GM19023 (cell line): ENCODE results near the gene LTA.
"Not testable (repeated sequence)": the region's sequence is repeated elsewhere in the genome, so short reads cannot be mapped to it uniquely, and the experiment has no call there.

Experiments used
- ATAC-seq: cut with Tn5 transposase; IDR thresholded peaks from one replicate; pipeline ENCODE4 v1.9.1; 2021; ENCODE audit warnings: mild to moderate bottlenecking, moderate library complexity; ENCODE audit not compliant: unreplicated experiment

The LTA gene

GRCh38 chr6:31586008-31586407, 13.9 kb downstream of the LTA start, which contains the start of gene LST1:
TSS of gene LST1 (plus strand) at chr6:31586277. CDS start at chr6:31587300, 1,023 bp downstream.
- no peak for ATAC-seq

DNA sequence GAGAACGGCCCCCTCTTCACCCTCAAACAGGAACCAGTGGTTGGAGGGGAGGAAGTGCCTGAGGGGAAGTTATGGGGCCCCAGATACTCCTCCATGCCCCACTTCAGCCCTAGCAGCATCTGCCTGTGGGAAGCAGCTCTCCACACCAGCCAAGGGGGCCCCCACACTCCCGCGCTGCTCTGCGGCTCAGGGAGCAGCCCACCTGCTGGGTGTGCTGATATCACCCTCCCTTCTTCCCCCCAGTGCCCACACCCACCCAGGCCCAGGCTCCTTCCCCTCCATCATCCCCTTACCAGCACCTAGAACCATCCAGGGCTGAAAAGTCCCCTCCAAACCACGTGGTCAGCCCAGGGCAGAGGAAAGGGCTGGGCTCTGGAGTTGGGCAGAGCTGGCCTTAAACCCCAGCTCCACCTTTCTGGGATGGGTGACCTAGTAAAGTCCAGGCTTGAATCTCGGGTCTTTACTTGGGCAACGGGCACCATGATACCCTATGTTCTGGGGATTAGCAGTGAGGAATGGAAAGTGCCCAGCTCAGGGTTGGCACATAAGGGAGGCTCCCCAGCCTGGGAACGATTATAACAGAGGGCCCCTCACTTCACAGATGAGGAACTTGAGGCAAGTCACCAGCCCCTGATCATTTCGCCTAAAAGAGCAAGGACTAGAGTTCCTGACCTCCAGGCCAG, 14.7 kb downstream of the LTA start:
- no peak for ATAC-seq

DNA sequence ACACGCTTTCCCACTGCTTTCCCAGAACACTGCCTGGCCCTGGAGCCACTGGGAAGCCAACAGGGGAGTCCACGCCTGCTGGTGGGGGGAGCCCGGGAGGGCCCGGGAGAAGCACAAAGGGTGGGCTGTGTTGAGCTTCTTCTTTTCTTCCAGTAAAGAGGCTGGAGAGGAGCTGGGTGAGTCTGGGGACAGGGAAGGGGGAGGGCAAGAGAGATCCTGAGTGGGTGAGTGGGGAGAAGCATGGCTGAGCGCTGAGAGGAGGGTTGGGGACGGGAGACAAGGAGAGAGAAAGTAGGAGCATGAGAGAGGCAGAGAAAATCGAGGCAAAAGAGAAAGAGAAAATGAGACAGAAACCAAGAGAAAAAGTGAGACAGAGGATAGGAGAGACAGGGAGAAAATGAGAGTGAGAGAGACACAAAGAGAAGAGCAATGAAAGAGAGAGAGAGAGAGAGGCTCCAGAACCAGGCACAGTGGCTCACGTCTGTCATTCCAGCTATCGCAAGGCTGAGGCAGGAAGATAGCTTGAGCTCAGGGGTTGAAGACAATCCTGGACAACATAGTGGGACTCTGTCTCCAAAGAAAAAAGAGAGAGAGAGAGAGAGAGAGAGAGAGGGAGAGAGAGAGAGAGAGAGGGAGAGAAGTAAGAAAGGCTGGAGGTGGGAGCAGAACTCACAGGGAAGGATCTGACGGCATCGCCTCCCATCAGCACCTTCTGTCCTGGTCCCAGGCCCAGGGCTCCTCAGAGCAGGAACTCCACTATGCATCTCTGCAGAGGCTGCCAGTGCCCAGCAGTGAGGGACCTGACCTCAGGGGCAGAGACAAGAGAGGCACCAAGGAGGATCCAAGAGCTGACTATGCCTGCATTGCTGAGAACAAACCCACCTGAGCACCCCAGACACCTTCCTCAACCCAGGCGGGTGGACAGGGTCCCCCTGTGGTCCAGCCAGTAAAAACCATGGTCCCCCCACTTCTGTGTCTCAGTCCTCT, 16.0 kb downstream of the LTA start:
- no peak for ATAC-seq

DNA sequence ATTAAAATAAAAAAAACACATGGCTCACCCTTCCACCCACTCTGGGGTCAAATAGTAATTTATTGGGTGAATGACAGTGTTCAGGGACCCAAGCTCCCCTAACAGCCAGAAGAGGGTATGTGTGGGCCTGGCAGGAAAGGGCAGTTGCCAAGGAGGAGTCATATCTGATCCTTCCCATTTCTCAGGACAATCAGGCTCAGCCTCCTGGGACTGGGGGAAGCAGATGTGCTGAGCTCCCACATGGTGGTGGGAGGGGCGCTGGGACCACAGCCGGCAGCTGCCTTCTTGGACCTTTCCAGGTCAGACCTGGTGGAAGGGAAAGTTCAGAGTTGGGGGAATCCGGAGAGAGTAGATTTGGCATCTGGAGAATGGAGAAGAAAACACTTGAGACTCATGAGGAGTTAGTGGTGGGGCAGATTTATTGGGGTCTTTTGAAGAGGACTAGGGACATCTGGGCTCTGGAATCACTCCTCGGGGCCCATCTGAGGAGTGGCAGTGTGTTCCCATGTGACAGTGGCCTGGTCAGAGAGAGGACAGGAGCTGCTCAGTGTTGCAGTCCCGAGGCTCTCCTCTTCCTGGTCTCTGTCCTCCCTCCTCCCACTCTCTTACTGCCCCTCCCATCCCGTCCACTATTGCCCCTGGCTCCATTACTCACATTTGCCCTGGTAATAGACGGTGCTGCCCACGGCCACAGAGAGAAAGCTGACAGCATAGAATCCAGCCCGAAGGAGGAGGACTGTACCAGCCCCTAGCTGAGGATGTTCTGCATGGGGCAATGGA, 17.0 kb downstream of the LTA start:
- ATAC-seq, result no peak

GRCh38 chr6:31590691-31591090, 18.6 kb downstream of the LTA start:
- not testable (repeated sequence) for ATAC-seq

DNA sequence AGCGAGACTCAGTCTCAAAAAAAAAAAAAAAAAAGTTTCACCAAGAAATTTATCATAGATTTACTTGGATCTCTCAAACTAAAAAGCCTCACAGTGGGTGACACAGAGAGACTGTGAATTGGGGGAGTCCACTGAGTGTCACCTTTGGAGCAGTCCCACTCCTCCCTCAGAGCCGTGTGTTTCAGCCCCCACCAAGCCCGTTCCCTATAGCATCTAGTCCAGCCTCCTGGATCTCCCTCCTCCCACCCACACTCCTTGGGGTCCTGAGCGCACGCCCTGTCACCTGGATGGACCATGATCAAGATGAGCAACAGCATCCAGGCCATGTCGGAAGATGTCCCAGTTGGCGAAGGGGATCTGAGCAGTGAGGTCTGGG, 20.3 kb downstream of the LTA start:
- no peak for ATAC-seq

- no peak for ATAC-seq
Measured at GRCh38 chr6:31597006-31597405, 24.9 kb downstream of the LTA start.

DNA sequence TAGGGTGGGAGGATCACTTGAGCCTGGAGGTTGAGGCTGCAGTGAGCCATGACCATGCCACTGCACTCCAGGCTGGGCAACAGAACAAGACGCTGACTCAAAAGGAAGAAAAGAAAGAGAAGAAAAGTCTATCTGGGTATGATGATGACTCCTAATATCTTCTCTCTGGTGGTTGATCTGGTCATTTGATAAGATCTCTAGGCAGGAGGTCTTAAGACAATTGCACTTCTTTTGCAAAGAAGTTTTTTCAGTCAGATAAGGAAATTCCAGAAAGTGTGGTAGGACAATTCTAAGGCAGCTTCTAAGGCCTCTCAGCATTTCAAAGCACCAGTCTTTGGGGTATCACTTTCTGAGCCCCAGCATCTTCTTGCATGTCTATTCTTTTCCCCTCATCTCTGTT, 35.2 kb downstream of the LTA start:
- no peak for ATAC-seq

- ATAC-seq, result no peak
Measured at GRCh38 chr6:31609519-31610406, 37.7 kb downstream of the LTA start.

GRCh38 chr6:31610968-31611367, 38.9 kb downstream of the LTA start:
- no peak for ATAC-seq

- no peak for ATAC-seq
Measured at GRCh38 chr6:31614075-31614619, 42.1 kb downstream of the LTA start.

DNA sequence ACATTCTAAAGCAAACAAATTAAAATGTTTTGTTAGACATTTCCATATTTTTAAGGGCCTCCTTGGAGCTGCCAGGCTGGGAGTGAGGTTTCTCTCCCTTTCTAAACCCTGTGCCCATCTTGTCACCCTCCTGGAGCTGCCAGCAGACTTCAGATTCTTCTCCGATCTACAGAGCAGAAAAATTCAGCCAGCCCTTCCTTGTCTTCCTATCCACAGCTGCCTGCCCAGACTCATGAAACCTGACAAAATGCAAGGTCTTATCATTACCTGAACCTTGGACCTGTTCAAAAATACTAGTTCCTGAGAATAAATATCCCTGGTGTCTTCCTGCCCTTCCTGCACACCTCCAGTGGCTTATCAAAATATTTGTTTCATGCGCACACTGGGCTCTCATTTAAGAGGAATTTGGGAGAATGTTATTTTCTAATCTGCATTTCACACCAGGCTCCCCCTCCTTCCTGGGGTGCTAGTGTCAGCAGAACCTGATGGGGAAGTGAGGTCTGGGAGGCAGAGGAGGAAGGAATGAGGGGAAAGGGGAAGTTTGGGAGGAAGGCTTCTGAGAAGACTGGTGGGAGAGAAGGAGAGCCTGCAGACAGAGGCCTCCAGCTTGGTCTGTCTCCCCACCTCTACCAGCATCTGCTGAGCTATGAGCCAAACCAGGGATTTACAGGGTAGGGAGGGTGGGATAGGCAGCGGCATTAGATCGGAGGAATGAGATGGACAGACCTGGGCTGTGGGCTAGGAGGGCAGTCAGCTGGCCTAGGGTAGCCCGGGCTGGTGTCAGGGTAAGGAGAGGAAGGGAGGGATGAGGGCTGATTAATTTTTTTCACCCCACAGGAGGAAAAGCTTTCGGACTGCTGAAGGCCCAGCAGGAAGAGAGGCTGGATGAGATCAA, 42.8 kb downstream of the LTA start, which contains the start of gene AIF1:
TSS of gene AIF1 (plus strand) at position 551 of the 895 bp plus-strand sequence. CDS start at position 647, 96 bp downstream.
- no peak for ATAC-seq

DNA sequence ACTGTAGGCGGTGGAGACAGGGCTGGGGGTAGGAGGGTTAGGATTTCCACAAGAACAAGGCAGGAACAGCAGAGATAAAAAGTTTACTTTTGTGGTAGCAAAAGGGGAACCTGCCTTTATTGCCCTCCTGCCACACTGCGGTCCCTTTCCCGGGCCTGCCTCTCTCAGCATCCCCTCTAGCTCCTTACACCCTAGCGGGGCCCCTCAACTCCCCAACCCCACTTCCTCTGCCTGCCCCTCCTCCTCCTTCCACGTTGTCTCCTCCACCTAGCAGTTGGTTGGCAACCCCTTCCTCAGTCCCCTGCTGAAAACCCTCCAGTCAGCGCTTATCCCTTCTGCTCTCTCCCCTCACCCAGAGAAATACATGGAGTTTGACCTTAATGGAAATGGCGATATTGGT, 43.7 kb downstream of the LTA start:
- ATAC-seq, result no peak

DNA sequence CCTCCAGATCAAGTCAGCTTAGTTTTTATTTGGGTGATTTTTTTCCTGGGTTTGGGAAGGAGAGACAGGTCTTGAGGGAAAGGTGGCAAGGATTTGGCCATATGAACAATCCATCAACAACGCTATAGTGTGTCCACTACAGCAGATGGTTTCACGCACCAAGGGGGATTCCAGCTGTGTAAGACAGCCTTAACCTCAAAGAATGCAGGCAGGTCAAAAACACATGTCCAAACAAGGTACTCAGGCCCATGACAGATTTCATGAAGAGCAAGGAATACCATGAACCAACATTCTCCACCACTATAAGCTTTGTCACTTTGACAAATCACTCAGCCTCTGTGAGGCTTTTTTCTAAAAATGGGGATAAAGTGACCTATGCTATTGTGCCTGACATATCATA, 44.9 kb downstream of the LTA start:
- ATAC-seq, result no peak

DNA sequence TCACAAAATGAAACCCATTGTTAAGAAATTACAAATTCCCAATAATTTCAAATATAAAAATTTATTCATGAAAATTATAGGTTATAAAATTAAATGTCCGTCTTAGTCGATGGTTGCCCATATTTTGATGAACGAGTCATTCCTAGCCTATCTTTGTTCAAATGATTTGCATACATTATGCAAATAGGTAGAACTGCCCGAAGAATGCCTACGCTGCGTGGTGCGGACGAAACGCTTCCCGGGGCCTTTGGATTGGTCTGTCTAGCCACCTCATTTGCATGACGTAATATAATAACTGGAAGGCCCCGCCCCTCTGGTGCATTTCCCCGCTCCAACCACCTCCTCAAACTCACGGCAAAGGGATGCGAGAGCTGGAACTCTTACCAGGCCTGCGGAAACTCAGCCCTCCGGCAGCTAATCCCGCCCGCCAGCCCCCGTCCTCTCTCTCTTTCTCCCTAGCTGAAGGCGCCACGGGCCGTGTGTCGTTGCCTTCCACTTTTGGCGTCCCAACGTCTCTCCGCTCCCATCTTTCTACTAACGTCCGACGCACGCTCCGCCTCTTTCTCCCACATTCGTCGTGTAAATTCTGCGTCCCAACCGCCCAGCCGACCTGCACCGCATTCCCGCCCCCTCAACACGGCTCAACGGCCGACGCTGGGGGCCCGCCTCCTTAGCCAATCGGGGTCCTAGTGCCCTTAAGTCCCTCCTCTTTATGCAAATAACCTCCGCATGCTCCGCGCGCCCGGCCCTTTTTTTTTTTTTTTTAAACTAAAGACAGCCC, 47.9 kb downstream of the LTA start:
- ATAC-seq, result peak; percentile 81

GRCh38 chr6:31620586-31621319, 48.7 kb downstream of the LTA start, which contains the start of gene PRRC2A:
TSS of gene PRRC2A (plus strand) at chr6:31620715. CDS start at chr6:31622790, 2,075 bp downstream.
- ATAC-seq, result peak; percentile 34

DNA sequence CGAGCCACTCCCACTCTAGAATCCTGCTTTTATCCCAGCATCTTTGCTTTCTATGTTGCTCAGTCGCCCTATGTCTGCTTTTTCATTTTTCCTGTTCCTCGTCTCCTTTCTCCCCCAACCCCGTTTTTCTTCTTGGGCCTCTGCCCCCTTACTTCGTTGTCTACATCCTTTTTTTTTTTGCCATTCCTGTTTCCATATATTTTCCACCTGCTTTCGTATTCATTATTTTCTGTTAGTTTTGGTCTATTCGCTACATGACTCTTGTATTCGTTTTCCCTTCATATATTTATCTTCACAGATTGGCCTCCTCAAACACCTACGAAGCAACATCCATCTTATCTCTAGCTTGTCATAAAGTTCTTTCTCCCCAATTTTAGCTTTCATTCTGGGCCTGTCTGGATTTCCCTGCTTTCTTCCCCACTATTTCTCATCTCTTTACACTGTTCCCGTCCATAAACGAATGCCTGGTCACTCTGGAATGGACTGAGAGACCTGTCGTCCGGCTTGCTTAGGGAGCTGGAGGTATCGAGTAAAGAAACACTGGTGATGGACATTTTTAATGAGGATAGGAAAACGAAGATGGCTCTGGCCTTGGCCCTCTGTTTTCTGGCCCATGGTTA, 49.3 kb downstream of the LTA start:
- no peak for ATAC-seq
